NB4 (cell line): Measurements from ENCODE around the gene CPE.

Experiments
- CTCF ChIP-seq: IDR thresholded peaks from one replicate; pipeline ENCODE4 v1.5.1; 2012; ENCODE audit warnings: low read depth, low read length
- MYC ChIP-seq: IDR thresholded peaks from 2 replicates; pipeline ENCODE4 v1.6.1; 2011; ENCODE audit warnings: low read depth, low read length

- TF ChIP-seq CTCF (no peak), MYC (no peak)
Measured at GRCh38 chr4:165381821-165382373, 3.1 kb downstream of the CPE start.
